Esophagus squamous epithelium (tissue), 4 donors: ENCODE results near the gene SH2B2.

Experiments used
- CTCF ChIP-seq, 6 experiments: fragments of 450-650 bp in 4 of 6; fragments of 200-600 bp in 2 of 6; sonication (generic) in 2 of 6; IDR thresholded peaks; one replicate each; pipeline ENCODE4 v1.5.1; 2016 to 2019; ENCODE audit warnings: antibody characterized with exemption in 6 of 6, mild to moderate bottlenecking in 4 of 6, moderate library complexity in 4 of 6
- POLR2A ChIP-seq, 4 donors: fragments of 450-650 bp; IDR thresholded peaks; one replicate each; pipeline ENCODE4 v1.6.1; 2017; ENCODE audit warnings: antibody characterized with exemption in 4 of 4, mild to moderate bottlenecking in 4 of 4, moderate library complexity in 3 of 4

DNA sequence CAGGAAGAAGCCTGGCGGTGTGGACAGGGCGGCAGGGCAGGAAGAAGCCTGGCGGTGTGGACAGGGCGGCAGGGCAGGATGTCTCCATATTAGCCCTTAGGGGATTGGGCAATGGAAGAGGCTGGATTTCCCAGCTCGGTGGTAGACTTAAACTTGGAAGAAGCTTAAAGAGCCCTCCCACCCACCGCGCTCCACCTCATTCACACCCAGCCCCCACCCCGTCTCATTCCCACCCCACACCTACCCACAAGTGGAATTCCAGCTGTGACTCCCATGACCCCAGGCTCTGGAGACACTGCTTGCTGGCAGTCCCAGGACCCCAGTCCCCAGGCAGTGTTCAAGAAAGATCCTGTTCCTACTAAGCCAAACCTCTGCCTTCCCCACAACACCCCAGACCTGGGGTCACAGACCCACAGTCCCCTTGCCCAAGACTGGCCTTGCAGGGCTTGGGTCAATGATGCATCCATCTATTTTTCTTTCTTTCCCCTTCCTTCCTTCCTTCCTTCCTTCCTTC lies 35.6 kb downstream of the SH2B2 start:
- TF ChIP-seq CTCF (IDR thresholded peaks at IDR 0.05) (no peak), POLR2A (IDR thresholded peaks at IDR 0.05) (no peak)
